H1 (cell line): Measurements from ENCODE around the gene IKZF5. TPM values are rescaled to one million over a fixed set of nuclear protein-coding genes. Genes with fewer than 3 reads are reported as not detected.

Experiments used
- CTCF ChIA-PET: fragments of 300-600 bp; sonication (Branson Sonifier 250); formaldehyde crosslinking; loops from one replicate; lab custom pipeline; 2021; ENCODE audit not compliant: partially characterized antibody; lab: Charles Lee
- POLR2A ChIA-PET: fragments of 300-600 bp; sonication (Branson Sonifier 250); formaldehyde crosslinking; loops from one replicate; lab custom pipeline; 2021; ENCODE audit warnings: inconsistent platforms; ENCODE audit not compliant: partially characterized antibody; lab: Charles Lee
- DNase-seq, 2 experiments: peaks; one replicate each; pipeline versions ENCODE4 v3.0.0 to v3.0.0-alpha.2; 2010 to 2022; ENCODE audit warnings: low spot score in 2 of 2, low read depth in 1 of 2, mixed read lengths in 1 of 2
- FAIRE-seq: peaks from 2 replicates; lab custom pipeline; 2011; peaks lifted over from hg19 to GRCh38; lab: Jason Lieb, UNC
- H2AFZ ChIP-seq: 2 replicates; pipeline ENCODE4 v1.8.1; 2012; ENCODE audit warnings: low read length, inconsistent platforms
- H2AK5ac ChIP-seq: 2 replicates; pipeline ENCODE4 v1.6.1; 2013; ENCODE audit warnings: low read depth, low read length
- H2BK120ac ChIP-seq: replicated peaks from 2 replicates; pipeline ENCODE3; 2013; ENCODE audit warnings: low read depth, low read length, inconsistent platforms
- H2BK12ac ChIP-seq: 2 replicates; pipeline ENCODE4 v1.6.1; 2013; ENCODE audit warnings: low read depth, low read length
- H2BK15ac ChIP-seq: 2 replicates; pipeline ENCODE4 v1.6.1; 2013; ENCODE audit warnings: low read length
- H2BK20ac ChIP-seq: 2 replicates; pipeline ENCODE4 v1.6.1; 2013; ENCODE audit warnings: low read length
- H2BK5ac ChIP-seq: 2 replicates; pipeline ENCODE4 v1.6.1; 2013; ENCODE audit warnings: low read depth, low read length
- H3K14ac ChIP-seq: 2 replicates; pipeline ENCODE4 v1.6.1; 2013; ENCODE audit warnings: inconsistent platforms; ENCODE audit not compliant: insufficient read length
- H3K18ac ChIP-seq: 2 replicates; pipeline ENCODE4 v1.6.1; 2013; ENCODE audit warnings: low read length; ENCODE audit errors: extremely low read depth
- H3K23ac ChIP-seq: 2 replicates; pipeline ENCODE4 v1.6.1; 2013; ENCODE audit warnings: inconsistent platforms; ENCODE audit not compliant: insufficient read length
- H3K23me2 ChIP-seq: 2 replicates; pipeline ENCODE4 v1.6.1; 2013; ENCODE audit warnings: low read depth, low read length
- H3K27ac ChIP-seq: 2 replicates; pipeline ENCODE4 v1.6.1; 2011; ENCODE audit warnings: low read depth, low read length, inconsistent platforms
- H3K27me3 ChIP-seq, 4 experiments: replicated peaks in 1 of 4; 1 replicate in 1 of 4; 2 replicates in 3 of 4; pipeline versions ENCODE4 v1.6.1 to v1.8.1; 2011 to 2013; ENCODE audit warnings: low read length in 3 of 4, mild to moderate bottlenecking in 3 of 4, inconsistent platforms in 2 of 4, mixed read lengths in 2 of 4, moderate library complexity in 1 of 4; ENCODE audit not compliant: control insufficient read depth in 3 of 4, insufficient read depth in 3 of 4; ENCODE audit errors: extremely low read depth in 1 of 4
- H3K36me3 ChIP-seq, 4 experiments: 2 replicates each; pipeline versions ENCODE4 v1.6.1 to v1.8.1; 2011 to 2013; ENCODE audit warnings: mild to moderate bottlenecking in 4 of 4, low read length in 3 of 4, moderate library complexity in 2 of 4, control low read depth in 1 of 4, inconsistent platforms in 1 of 4; ENCODE audit not compliant: insufficient read depth in 4 of 4, control insufficient read depth in 2 of 4
- H3K4ac ChIP-seq: replicated peaks from 2 replicates; pipeline ENCODE3; 2013; ENCODE audit warnings: low read length, low read depth, mixed read lengths, inconsistent platforms; ENCODE audit not compliant: insufficient read length
- H3K4me1 ChIP-seq, 4 experiments: replicated peaks in 1 of 4; 1 replicate in 1 of 4; 2 replicates in 3 of 4; pipeline versions ENCODE4 v1.6.1 to v1.8.1; 2011 to 2013; ENCODE audit warnings: low read length in 3 of 4, inconsistent platforms in 2 of 4, mixed read lengths in 1 of 4; ENCODE audit not compliant: insufficient read depth in 4 of 4, control insufficient read depth in 3 of 4
- H3K4me2 ChIP-seq, 2 experiments: 2 replicates each; pipeline versions ENCODE4 v1.6.1 to v1.8.1; 2011 to 2013; ENCODE audit warnings: low read depth in 2 of 2, low read length in 2 of 2, control low read depth in 1 of 2, inconsistent platforms in 1 of 2, mild to moderate bottlenecking in 1 of 2; ENCODE audit not compliant: insufficient read depth in 1 of 2
- H3K4me3 ChIP-seq, 4 experiments: fragments of 200-600, 300-600 bp in 1 of 4; sonication (generic), shearing (Covaris generic), sonication (Bioruptor Twin) in 1 of 4; 2 replicates each; pipeline versions ENCODE4 v1.5.1 to v1.8.1; 2011 to 2016; ENCODE audit warnings: low read length in 4 of 4, low read depth in 3 of 4, control low read depth in 2 of 4, inconsistent platforms in 2 of 4, mild to moderate bottlenecking in 2 of 4, mixed read lengths in 1 of 4, moderate library complexity in 1 of 4; ENCODE audit not compliant: insufficient read depth in 2 of 4; ENCODE audit errors: extremely low read depth in 1 of 4
- H3K56ac ChIP-seq: replicated peaks from 2 replicates; pipeline ENCODE3; 2013; ENCODE audit warnings: low read depth, mild to moderate bottlenecking, mixed read lengths, low read length, inconsistent platforms; ENCODE audit not compliant: insufficient read length
- H3K79me1 ChIP-seq: 2 replicates; pipeline ENCODE4 v1.6.1; 2013; ENCODE audit warnings: low read depth, low read length, control low read depth
- H3K79me2 ChIP-seq, 2 experiments: 2 replicates each; pipeline versions ENCODE4 v1.6.1 to v1.8.1; 2012 to 2013; ENCODE audit warnings: low read length in 2 of 2, mild to moderate bottlenecking in 2 of 2, inconsistent platforms in 1 of 2; ENCODE audit not compliant: insufficient read depth in 2 of 2, control insufficient read depth in 1 of 2
- H3K9ac ChIP-seq, 4 experiments: replicated peaks in 1 of 4; 1 replicate in 1 of 4; 2 replicates in 3 of 4; pipeline versions ENCODE4 v1.6.1 to v1.8.1; 2011 to 2013; ENCODE audit warnings: low read depth in 3 of 4, low read length in 3 of 4, control low read depth in 2 of 4, mild to moderate bottlenecking in 2 of 4, moderate library complexity in 2 of 4, inconsistent platforms in 1 of 4; ENCODE audit errors: extremely low read depth in 1 of 4
- H3K9me3 ChIP-seq, 2 experiments: 2 replicates each; pipeline versions ENCODE4 v1.6.1 to v1.8.1; 2012 to 2013; ENCODE audit warnings: mild to moderate bottlenecking in 2 of 2, moderate library complexity in 2 of 2, control low read depth in 1 of 2, inconsistent platforms in 1 of 2, low read depth in 1 of 2, low read length in 1 of 2, mixed read lengths in 1 of 2; ENCODE audit not compliant: insufficient read depth in 2 of 2
- H4K20me1 ChIP-seq, 2 experiments: replicated peaks in 1 of 2; 2 replicates each; pipeline versions ENCODE3 to v1.8.1; 2011 to 2013; ENCODE audit warnings: inconsistent platforms in 2 of 2, low read length in 2 of 2, mild to moderate bottlenecking in 1 of 2; ENCODE audit not compliant: insufficient read depth in 2 of 2, control insufficient read depth in 1 of 2
- H4K5ac ChIP-seq: 2 replicates; pipeline ENCODE4 v1.6.1; 2013; ENCODE audit warnings: low read length, low read depth, mixed read lengths, inconsistent platforms; ENCODE audit not compliant: insufficient read length
- H4K8ac ChIP-seq: 2 replicates; pipeline ENCODE4 v1.8.0; 2013; ENCODE audit warnings: mild to moderate bottlenecking, moderate library complexity, low read length, inconsistent platforms; ENCODE audit not compliant: insufficient read depth; ENCODE audit errors: extremely low read depth
- H4K91ac ChIP-seq: replicated peaks from 2 replicates; pipeline ENCODE3; 2013; ENCODE audit warnings: low read length, mixed read lengths, inconsistent platforms; ENCODE audit not compliant: insufficient read length
- CBX5 ChIP-seq: fragments of 300-800, 300-1000 bp; sonication (generic); IDR thresholded peaks from 2 replicates; pipeline ENCODE4 v1.7.1; 2016; ENCODE audit warnings: antibody characterized with exemption, low read length, low read depth
- CHD1 ChIP-seq: IDR thresholded peaks from 2 replicates; pipeline ENCODE4 v1.6.1; 2012; ENCODE audit warnings: low read depth, low read length, improper control_type of control experiment
- FOSL1 ChIP-seq: IDR thresholded peaks from 2 replicates; pipeline ENCODE4 v1.6.1; 2011; ENCODE audit warnings: mild to moderate bottlenecking, low read depth, low read length, moderate library complexity; ENCODE audit not compliant: insufficient read depth
- HDAC2 ChIP-seq, 2 experiments: fragments of 300-600 bp in 1 of 2; sonication (generic) in 1 of 2; IDR thresholded peaks; 2 replicates each; pipeline ENCODE4 v1.6.1; 2011 to 2012; ENCODE audit warnings: low read depth in 2 of 2, low read length in 2 of 2, mild to moderate bottlenecking in 2 of 2, moderate library complexity in 2 of 2, borderline replicate concordance in 1 of 2, inconsistent platforms in 1 of 2
- KDM1A ChIP-seq: fragments of 200-600, 300-600 bp; sonication (generic); IDR thresholded peaks from 2 replicates; pipeline ENCODE4 v1.7.1; 2016; ENCODE audit warnings: mild to moderate bottlenecking, low read length, borderline replicate concordance
- KDM4A ChIP-seq: IDR thresholded peaks from one replicate; pipeline ENCODE4 v1.7.1; 2012; ENCODE audit warnings: low read depth, mild to moderate bottlenecking, moderate library complexity, low read length, inconsistent platforms; ENCODE audit not compliant: severe bottlenecking
- NANOG ChIP-seq: IDR thresholded peaks from 2 replicates; pipeline ENCODE4 v1.6.1; 2011; ENCODE audit warnings: low read length, low read depth, mild to moderate bottlenecking, inconsistent platforms; ENCODE audit not compliant: insufficient read depth, poor library complexity, severe bottlenecking
- NRF1 ChIP-seq: IDR thresholded peaks from 2 replicates; pipeline ENCODE4 v1.6.1; 2011; ENCODE audit warnings: mild to moderate bottlenecking, low read depth, low read length, improper control_type of control experiment
- RBBP5 ChIP-seq: IDR thresholded peaks from 2 replicates; pipeline ENCODE4 v1.7.1; 2012; ENCODE audit warnings: low read depth, mild to moderate bottlenecking, inconsistent platforms, low read length, moderate library complexity, borderline replicate concordance
- RXRA ChIP-seq: IDR thresholded peaks from 2 replicates; pipeline ENCODE4 v1.6.1; 2011; ENCODE audit warnings: low read depth, mild to moderate bottlenecking, low read length, moderate library complexity; ENCODE audit not compliant: insufficient read depth
- SAP30 ChIP-seq: fragments of 300-600 bp; sonication (generic); IDR thresholded peaks from 2 replicates; pipeline ENCODE4 v1.7.1; 2012; ENCODE audit warnings: low read length, moderate library complexity, mild to moderate bottlenecking, inconsistent platforms; ENCODE audit not compliant: insufficient read depth, insufficient replicate concordance
- SIN3A ChIP-seq, 2 experiments: IDR thresholded peaks in 1 of 2; conservative IDR thresholded peaks in 1 of 2; 2 replicates each; pipeline ENCODE4 v1.6.1; 2011 to 2012; ENCODE audit warnings: low read length in 2 of 2, improper control_type of control experiment in 1 of 2, low read depth in 1 of 2, mild to moderate bottlenecking in 1 of 2
- polyA plus RNA-seq, 7 experiments: library from polyadenylated mRNA; depleted of rRNA in 3 of 7; stranded (reverse) in 5 of 7; unstranded in 2 of 7; fragments of >200 nt in 5 of 7; fragments of 200-250 nt in 2 of 7; gene quantifications; 1 replicate in 5 of 7; 2 replicates in 1 of 7; 4 replicates in 1 of 7; pipeline versions ENCODE4 v1.2.1 to v1.2.3, GENCODE V29; 2011 to 2013; ENCODE audit warnings: missing spikeins in 2 of 7, mixed read lengths in 2 of 7
- total RNA-seq: library from RNA; stranded (reverse); fragmentation: NEBNext Ultra II Directional; extraction: Animal tissue kit (Norgen Biotek cat#: 25700); gene quantifications from 2 replicates; pipeline ENCODE4 v1.2.1, GENCODE V29; 2021

IKZF5 gene
- total and polyA plus RNA-seq, 2 of the 8 experiments (the other 6 are each of a cell fraction or from before 2014, with no cell fraction given), result 5.2 to 15.3 TPM

DNA sequence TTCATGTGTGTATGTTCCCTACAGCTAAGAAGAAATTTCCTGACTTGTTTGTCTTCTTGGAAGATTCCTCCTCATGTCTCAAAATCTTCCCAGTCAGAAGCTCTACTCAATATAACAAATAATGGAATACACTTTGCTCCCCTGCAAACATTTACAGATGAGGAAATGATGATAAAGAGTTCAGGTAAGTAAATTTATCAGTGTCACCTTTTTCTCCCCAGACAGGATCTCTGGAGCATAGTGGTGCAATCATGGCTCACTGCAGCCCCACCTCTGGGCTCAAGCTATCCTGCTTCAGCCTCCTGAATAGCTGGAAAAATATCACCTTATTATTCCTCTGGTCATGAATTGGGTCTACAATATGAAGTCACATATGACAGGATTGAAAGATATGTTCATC is 25.7 kb upstream of the IKZF5 start:
- Histone ChIP-seq H3K4me2 (no peak overlapping the region), H2AFZ (no peak overlapping the region), H3K4me3 (no peak overlapping the region), H2BK5ac (no peak overlapping the region), H3K18ac (no peak overlapping the region), H3K23ac (no peak overlapping the region), H3K9me3 (no peaks in the 10 kb centered on the region), H2BK120ac (no peak overlapping the region), H3K4me1 (peaks cover 0 to 8% (median 1%) of the 10 kb centered on the region in 4 experiments; a peak in 2 of 7 replicates), H3K9ac (no peak overlapping the region), H4K8ac (no peak overlapping the region), H2BK12ac (no peak overlapping the region), H4K91ac (no peak overlapping the region), H3K36me3 (peaks cover 0 to 12% (median 3%) of the 10 kb centered on the region in 4 experiments; a peak in 3 of 8 replicates), H3K79me2 (no peaks in the 10 kb centered on the region), H3K4ac (no peak overlapping the region), H3K56ac (no peak overlapping the region), H3K27ac (no peak overlapping the region), H2BK15ac (no peak overlapping the region), H3K23me2 (0 out of 2 replicates have a peak, but pooled peaks cover 2% of the 10 kb centered on the region), H3K14ac (no peak overlapping the region), H3K79me1 (no peaks in the 10 kb centered on the region), H3K27me3 (no peaks in the 10 kb centered on the region), H4K5ac (no peak overlapping the region), H2BK20ac (no peak overlapping the region), H2AK5ac (no peak overlapping the region), H4K20me1 (no peaks in the 10 kb centered on the region)
- no peak for DNase-seq
- no peak for FAIRE-seq
- CTCF ChIA-PET, result interaction anchor here (1.6 to 2.2 kb wide), 3 partner anchors 8 to 14 kb away, joined by 4 to 10 read pairs (median 6); no protein-coding TSS in a partner anchor
- POLR2A ChIA-PET, result no interaction called here
- TF ChIP-seq SIN3A (conservative IDR thresholded peaks at IDR 0.05 in 1 of 2, IDR thresholded peaks at IDR 0.05 in 1 of 2; ENCODE audit: low read depth in 1 of 2, low read length in 2 of 2) (no peak), SAP30 (no peak), HDAC2 (IDR thresholded peaks at IDR 0.05; ENCODE audit: borderline replicate concordance in 1 of 2, low read depth in 2 of 2, low read length in 2 of 2) (no peak), NANOG (no peak), NRF1 (no peak), KDM1A (no peak), RXRA (no peak), KDM4A (no peak), CHD1 (no peak), RBBP5 (no peak), CBX5 (no peak), FOSL1 (no peak)
